GM12892 (cell line): ENCODE results near the gene ITPKB.
"Not testable (repeated sequence)": the region's sequence is repeated elsewhere in the genome, so short reads cannot be mapped to it uniquely, and the experiment has no call there.

ENCODE experiments used
- DNase-seq: peaks from one replicate; pipeline ENCODE4 v3.0.0; 2011; ENCODE audit not compliant: insufficient read length
- FAIRE-seq: peaks from 2 replicates; lab custom pipeline; 2011; peaks lifted over from hg19 to GRCh38; lab: Jason Lieb, UNC
- POLR2A ChIP-seq: IDR thresholded peaks from 2 replicates; pipeline ENCODE4 v1.6.1; 2011; ENCODE audit warnings: low read depth, low read length, control low read depth
- POLR2AphosphoS5 ChIP-seq: IDR thresholded peaks from 2 replicates; pipeline ENCODE4 v1.6.1; 2011; ENCODE audit warnings: low read depth, low read length, control low read depth
- TAF1 ChIP-seq: IDR thresholded peaks from 2 replicates; pipeline ENCODE4 v1.6.1; 2011; ENCODE audit warnings: low read depth, mild to moderate bottlenecking, control low read depth, low read length, borderline replicate concordance

The ITPKB gene

GRCh38 chr1:226722240-226722900 is 16.7 kb downstream of the ITPKB start:
- FAIRE-seq (no peak), DNase-seq (no peak)
- TF ChIP-seq POLR2A (no peak), POLR2AphosphoS5 (no peak), TAF1 (no peak)

GRCh38 chr1:226720574-226720973 is 18.5 kb downstream of the ITPKB start:
- DNase-seq, FAIRE-seq: not testable (repeated sequence)

GRCh38 chr1:226719596-226720387 is 19.3 kb downstream of the ITPKB start:
- FAIRE-seq = no peak
- TF ChIP-seq POLR2A (no peak), TAF1 (no peak), POLR2AphosphoS5 (no peak)
- no peak for DNase-seq

GRCh38 chr1:226717256-226717909 is 21.7 kb downstream of the ITPKB start:
- no peak for DNase-seq
- TF ChIP-seq POLR2A (no peak), TAF1 (no peak), POLR2AphosphoS5 (no peak)
- no peak for FAIRE-seq

DNA sequence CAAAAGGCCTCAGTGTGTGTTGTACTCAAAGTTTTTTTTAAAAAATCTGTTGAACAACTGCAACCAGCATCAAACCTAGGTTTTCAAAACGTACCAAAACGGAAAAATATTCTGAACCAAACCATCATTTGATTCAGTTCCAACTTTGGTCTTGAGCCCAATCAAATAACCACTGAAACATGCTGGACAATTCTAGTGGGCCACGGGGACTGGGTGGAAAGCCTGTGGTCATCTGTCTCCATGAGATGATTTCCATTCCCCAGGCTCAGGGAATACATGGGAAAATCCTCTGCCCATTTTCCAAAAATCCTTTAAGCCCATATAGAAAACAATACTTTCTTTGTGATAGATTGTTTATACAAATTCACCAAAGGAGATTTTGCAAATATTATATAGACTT is 22.5 kb downstream of the ITPKB start:
- FAIRE-seq (no peak), DNase-seq (no peak)
- TF ChIP-seq POLR2A = no peak
- no peak for TF ChIP-seq POLR2AphosphoS5
- no peak for TF ChIP-seq TAF1

DNA sequence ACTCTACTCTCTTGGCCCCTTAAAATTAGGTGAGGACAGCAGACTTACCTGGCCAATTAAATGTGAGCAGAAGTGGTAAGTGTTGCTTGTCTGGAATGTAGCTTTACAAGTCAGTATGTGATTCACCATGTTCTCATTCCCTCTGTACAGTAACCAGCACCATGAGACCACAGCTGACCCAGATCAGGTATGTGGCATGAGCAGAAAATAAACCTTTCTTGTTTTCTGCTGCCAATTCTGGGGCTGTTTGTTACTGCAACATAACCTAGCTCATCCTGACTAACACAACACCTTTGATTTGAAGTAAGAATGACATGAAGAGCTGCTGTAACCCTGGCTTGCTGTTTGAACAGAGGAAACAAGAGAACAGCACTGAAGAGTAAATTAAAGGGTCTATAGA is 24.9 kb downstream of the ITPKB start:
- FAIRE-seq (peak; percentile 44), DNase-seq (no peak)
- TF ChIP-seq POLR2AphosphoS5 = no peak
- no peak for TF ChIP-seq POLR2A
- TF ChIP-seq TAF1 = no peak

DNA sequence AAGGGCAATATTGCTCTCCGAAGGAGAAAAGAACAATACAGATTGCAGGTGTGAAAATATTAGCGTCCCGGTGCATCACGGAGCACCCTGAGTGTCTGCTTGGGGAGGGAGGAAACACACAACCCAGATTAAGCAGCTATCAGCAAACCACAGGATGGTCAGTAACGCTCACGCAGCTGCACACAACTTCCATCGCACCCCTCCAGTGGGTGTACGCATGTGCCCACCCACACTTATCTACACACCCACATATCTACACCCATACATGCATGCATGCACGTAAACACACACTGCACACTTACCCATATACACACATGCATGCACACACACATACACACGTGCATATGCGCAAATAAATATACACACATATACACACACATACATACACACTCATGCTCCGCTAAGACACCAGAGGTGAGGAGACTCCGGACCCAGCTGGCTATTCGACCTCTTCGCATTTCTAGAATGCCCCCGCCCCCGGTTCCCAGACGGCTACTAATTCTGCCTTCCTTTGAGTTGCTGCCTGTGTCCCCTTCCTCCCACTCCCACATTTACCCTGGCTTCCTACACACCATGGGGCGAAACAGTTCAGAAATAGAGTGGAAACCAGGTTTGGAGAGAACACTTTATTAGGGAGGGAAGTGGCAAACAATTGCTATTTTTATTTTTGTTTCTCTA is 26.2 kb downstream of the ITPKB start:
- FAIRE-seq = peak; percentile 92
- TF ChIP-seq TAF1 = no peak
- no peak for DNase-seq

DNA sequence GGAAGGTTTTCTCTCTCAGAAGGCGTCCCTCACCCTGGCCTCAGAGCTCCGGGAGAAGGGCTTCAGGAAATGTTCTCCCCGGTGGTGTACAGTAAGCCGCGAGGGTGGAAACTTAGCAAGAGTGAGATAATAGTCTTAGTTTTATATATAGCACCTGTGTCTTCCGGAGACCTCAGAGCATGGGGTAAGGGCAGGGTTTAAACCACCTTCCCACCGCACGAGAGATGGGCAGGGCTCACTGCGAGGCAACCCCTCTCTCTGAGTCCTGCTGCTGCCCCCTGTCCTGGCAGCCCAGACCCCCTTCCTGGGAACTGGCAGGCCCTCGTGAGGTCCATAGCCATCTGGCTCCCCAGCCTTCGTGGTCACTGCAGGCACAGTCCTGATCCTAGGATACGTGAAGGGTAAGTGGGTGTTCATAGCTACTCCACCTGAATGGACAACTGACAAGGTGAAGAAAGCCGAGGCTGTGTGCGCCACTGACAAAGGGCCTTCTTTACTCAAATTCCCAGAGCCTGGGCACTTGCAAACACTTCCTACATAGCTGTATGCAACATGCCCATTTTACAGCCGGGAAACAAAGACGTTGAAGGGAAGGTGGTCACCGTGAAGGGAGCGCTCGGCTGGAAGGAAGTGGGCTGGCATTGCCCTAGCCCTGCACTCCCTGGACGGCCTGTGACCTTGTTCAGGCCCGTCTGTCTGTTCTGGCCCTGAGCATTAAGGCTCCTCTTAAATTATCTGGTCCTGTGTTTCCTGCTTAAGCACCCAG is 26.9 kb downstream of the ITPKB start:
- peak; percentile 43 for DNase-seq
- no peak for TF ChIP-seq POLR2A
- no peak for TF ChIP-seq POLR2AphosphoS5
- no peak for TF ChIP-seq TAF1
- peak; percentile 54 for FAIRE-seq

GRCh38 chr1:226710501-226710900 is 28.6 kb downstream of the ITPKB start:
- DNase-seq (no peak), FAIRE-seq (no peak)
- TF ChIP-seq POLR2AphosphoS5 (no peak), POLR2A (no peak), TAF1 (no peak)

DNA sequence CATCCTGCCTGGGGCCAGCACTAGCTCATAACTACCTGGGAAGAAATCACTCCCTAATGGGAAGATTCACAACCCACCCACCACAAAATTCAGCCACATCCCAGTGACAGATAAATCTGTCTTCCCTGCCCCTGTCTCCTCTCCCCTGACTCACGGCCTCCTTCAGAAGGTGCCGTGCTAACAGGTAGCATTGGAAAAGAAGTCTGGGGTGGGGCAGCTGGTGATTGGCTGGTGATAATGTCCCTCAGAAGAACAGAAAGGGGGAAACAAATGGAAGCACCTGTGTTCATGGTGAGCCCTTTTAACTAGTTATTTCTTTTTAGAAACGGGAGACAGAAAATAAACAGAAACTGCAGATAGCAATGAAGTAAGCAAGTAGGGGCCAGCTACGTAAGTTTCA is 29.1 kb downstream of the ITPKB start:
- no peak for DNase-seq
- no peak for TF ChIP-seq TAF1
- no peak for TF ChIP-seq POLR2A
- TF ChIP-seq POLR2AphosphoS5 = no peak
- no peak for FAIRE-seq

- DNase-seq (no peak), FAIRE-seq (no peak)
- no peak for TF ChIP-seq POLR2A
These were observed 30.1 kb downstream of the ITPKB start for GRCh38 chr1:226708967-226709396.
